NCI-H69 (cell line): Measurements from ENCODE around the gene PROK1.
"Not testable (repeated sequence)": the region's sequence is repeated elsewhere in the genome, so short reads cannot be mapped to it uniquely, and the experiment has no call there.

Experiments
- DNase-seq: peaks from one replicate; lab custom pipeline; 2025; lab: John Stamatoyannopoulos, UW

The PROK1 gene

DNA sequence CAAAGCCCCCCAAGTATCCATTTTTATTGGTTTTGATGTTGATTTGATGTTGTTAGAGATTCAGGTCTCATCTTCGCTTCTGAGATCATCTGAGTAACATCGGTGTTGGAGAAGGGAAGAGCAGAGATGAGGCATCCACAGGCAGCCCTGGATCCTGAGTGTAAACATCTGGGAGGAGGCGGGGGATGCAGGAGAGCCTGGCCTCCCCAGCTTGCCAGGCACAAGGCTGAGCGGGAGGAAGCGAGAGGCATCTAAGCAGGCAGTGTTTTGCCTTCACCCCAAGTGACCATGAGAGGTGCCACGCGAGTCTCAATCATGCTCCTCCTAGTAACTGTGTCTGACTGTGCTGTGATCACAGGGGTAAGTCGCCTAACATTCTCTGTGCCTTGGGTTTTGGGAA is at the start of gene PROK1:
Gene PROK1, plus strand, starts transcription at position 221 of the 400 bp plus-strand sequence. Its CDS starts 68 bp downstream, at position 289.
- DNase-seq, result no peak

DNA sequence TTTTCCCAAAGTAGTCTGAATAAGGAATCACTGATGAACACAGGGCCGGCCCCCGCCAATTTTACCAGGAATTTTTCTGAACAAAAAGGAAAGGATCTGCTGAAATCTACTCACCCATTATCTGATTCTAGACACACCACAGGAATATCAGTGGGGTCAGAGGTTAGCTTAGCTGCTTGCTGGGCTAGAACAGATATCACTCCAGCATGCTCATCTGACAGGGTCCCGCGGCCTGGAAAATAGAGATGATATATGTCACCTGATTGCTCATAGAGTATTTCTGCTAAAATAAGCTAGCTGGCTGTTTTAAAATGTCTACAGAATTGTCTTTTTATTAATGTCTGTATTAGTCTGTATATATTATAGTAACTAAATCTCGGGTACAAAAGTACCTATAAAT is 47.1 kb upstream of the PROK1 start:
- DNase-seq, result no peak

DNA sequence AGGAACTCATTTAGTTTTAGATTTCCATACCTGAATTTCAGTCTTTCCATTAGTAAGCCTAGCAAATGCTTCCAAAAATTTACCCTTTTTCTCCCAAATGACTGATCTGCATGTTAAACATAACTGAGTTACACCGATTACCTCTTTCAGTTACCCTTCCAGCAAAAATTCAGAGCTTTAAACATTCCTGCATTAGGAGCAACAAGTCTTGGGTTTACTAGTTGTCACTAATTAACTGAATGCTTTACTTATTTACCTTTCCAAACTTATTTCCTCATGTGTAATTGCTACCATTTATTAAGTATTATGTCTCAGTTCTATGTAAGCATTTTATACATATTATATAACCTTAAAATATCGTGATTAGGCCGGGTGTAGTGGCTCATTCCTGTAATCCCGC is 46.5 kb upstream of the PROK1 start:
- no peak for DNase-seq

DNA sequence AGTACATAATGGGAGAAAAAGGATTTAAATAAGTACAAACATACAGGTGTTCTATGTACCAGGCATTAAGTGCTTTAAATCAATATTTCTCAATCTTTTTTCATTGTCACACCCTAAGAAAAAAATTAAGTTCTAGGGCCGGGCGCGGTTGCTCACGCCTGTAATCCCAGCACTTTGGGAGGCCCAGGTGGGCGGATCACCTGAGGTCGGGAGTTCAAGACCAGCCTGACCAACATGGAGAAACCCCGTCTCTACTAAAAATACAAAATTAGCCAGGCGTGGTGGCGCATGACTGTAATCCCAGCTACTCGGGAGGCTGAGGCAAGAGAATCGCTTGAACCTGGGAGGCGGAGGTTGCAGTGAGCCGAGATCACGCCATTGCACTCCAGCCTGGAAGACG is 44.5 kb upstream of the PROK1 start:
- not testable (repeated sequence) for DNase-seq

DNA sequence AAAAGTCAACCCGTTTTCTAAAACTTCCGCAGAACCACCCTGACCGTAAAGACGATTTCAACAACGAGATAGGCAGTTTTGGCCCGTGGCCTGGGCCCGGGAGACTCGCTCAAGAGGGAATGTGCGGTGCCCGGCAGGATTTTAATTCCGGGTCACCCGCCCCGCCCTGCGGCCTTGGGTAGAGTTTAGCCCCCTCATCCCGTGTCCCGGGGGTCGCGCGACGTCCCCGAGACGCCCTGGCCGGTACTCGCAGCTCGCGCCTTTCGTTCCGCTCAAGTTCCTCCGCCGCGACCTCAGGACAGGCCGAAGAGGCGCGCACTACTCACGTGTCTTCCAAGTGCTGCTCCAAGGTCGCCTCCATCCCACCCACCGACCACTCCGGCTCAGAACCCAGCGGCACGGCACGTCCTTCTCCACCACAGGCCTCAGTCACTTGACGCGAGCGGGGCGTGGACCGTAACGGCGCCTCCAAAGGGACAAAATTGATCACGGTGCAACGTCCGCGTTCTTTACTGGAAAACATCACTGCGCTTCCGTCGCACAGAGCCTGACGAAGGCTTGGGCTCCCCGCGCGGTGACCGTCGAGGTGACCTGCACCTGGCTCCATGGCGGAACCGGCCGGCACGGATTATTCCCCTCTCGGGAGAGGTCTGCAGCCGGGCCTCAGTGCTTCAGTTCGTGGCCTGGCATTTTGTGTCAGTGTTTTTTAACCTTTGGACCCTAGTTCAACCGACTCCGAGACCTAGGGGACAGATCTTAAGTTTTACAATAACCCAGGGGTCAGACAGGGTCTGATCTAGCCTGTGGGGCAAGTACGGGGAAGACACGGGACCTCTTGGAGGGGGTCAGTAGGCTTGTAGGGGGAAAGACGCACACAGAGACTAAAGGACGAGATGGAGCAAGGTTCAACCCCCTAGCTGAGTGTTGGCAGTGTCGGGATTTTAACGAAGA is 43.4 kb upstream of the PROK1 start, which contains the start of gene LAMTOR5:
Gene LAMTOR5, minus strand, starts transcription at position 435 of the 951 bp plus-strand sequence. Its CDS starts 74 bp downstream, at position 361.
- peak; percentile 89 for DNase-seq

DNA sequence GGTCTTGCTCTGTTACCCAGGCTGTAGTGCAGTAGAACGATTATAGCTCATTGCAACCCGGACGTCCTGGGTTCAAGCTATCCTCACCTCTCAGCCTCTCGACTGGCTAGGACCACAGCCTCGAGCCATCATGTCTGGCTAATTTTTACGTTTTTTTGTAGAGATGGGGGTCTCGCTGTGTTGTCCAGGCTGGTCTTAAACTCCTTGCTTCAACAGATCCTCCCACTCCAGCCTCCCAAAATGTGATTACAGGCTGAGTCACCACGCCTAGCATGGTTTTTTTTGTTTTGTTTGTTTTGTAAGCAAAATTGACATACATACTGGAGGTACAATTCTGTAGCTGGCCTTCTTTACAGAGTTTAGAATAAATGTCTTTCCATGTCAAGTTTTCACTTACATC is 42.5 kb upstream of the PROK1 start:
- no peak for DNase-seq

GRCh38 chr1:110409316-110409715 is 41.6 kb upstream of the PROK1 start:
- DNase-seq, result no peak

GRCh38 chr1:110411173-110411735 is 39.7 kb upstream of the PROK1 start:
- no peak for DNase-seq

- DNase-seq, result peak; percentile 57
Observed at GRCh38 chr1:110412576-110412975, 38.4 kb upstream of the PROK1 start.

DNA sequence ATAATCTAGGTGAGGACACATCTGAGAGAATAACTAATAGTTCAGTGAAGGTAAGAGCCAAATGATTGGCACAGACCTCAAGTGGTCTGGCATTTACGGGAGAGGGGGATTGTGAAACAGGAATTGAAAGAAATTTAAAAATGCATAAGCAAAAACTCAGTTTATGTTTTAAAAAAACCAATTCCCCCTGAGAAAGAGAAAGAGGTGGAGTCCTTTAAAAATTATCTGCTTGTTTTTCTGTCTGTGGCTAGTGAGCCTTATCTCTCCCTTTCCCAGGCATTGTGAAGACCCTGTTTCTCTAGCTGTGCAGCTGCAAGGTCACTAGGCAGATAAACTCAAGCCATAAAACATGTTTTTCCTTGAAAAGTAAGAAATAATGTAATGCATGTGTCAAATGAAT is 37.9 kb upstream of the PROK1 start:
- not testable (repeated sequence) for DNase-seq

GRCh38 chr1:110418729-110419128 is 32.2 kb upstream of the PROK1 start:
- no peak for DNase-seq

- no peak for DNase-seq
Observed at GRCh38 chr1:110420023-110420662, 30.8 kb upstream of the PROK1 start.

GRCh38 chr1:110420874-110421793 is 29.8 kb upstream of the PROK1 start:
- no peak for DNase-seq

- no peak for DNase-seq
Observed at GRCh38 chr1:110424699-110425611, 26.0 kb upstream of the PROK1 start.

DNA sequence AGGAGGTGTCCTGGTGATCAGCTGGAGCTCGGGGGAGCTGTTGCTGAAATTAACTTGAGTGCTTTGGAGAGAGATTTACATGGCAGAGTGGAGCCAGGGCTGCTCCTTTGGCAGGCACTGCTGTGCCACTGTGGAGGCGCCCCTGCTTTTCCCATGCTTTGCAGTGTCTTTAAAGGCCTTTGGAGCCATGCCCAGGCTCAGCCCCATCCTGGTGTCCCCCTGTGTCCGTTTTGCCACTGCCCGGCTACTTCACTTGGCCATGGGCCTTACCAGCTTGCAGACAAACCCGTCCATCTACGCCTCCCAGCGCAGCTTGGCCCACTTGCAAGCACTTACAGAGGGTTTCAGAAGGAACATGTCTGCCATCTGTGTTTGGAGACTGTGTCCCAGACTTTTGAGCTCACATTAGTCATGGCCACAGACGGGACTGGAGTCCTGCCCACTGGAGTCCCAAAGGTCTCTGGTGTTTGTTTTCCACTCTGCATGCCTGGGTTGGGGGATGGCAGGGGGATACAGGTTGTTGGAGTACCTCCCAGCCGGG is 25.3 kb upstream of the PROK1 start:
- no peak for DNase-seq

- no peak for DNase-seq
Observed at GRCh38 chr1:110426854-110427253, 24.1 kb upstream of the PROK1 start.

- no peak for DNase-seq
Observed at GRCh38 chr1:110428946-110429345, 22.0 kb upstream of the PROK1 start.

DNA sequence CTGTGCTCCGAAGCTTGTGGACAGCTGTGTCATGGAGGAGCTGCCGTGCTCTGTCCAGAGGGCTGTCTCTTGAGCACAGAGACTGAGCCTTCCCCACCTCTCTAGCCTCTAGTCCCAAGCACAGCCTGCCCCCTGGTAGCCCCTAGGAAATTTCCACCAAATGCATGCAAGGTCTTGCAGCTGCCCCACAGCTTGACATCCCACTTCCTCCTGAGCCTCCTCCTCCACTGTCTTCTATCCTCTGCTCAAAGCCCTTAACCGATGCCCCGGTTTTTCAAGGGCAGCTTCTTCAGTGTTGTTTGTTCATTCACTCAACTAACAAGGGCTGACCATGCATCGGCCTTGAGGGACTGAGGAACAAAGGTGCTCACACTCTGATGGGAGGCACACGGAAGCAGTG is 20.6 kb upstream of the PROK1 start:
- no peak for DNase-seq

DNA sequence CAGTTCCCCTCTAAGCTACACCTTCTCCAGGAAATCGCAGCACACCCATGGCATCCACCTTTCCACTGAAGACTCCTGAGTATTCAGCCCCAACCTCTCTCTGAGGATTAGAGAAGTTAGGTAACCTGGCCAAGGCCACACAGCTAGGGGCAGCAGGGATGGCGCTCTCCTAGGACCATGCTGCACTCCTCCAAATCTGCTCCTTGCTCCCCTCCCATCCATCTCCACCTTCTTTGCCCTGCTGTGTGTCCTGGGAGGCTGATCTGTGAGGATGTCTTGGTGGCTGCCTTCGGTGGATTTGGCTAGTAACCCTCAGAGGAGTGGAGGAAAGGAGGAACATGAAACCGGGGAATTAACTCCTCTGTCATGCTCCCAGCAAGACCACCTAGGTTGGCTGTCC is 20.0 kb upstream of the PROK1 start:
- DNase-seq, result no peak

- DNase-seq, result no peak
Observed at GRCh38 chr1:110433213-110433612, 17.7 kb upstream of the PROK1 start.
